ENCODE measurements around the gene PSIP1. TPM values are rescaled to one million over a fixed set of nuclear protein-coding genes. Genes with fewer than 3 reads are reported as not detected.

The PSIP1 gene
- total RNA-seq, 1 experiment from 2014 or later = 70.0 TPM

DNA sequence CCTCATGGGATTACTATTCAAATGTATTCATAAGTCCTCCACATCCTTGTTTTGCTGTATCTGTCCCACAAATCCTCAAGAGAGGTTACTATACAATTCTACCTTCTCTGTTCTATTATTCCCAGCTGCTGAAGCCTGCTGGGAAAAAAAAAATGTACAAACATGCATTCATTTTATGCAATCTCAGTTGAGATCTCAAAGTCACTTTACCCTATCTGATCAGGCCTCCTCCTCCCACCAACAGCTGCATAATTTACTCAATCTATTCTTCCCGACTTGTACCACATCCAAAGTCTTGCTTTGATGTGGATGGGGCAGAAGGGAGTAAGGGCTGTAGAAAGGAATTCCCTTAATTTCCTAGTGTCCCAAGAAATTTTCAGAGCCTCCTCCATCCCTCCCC lies 28.6 kb downstream of the PSIP1 start:
- POLR2A ChIA-PET (ENCODE audit: low non-redundant PET) = no interaction called here
- Histone ChIP-seq H3K36me3 (ENCODE audit: insufficient read depth, low read length, poor library complexity, severe bottlenecking) (peaks cover 16% of the 10 kb centered on the region), H3K27ac (ENCODE audit: low read depth, low read length, poor library complexity, severe bottlenecking) (no peak overlapping the region), H3K4me1 (ENCODE audit: insufficient read depth, low read length, poor library complexity, severe bottlenecking) (no peaks in the 10 kb centered on the region), H3K27me3 (replicated peaks; ENCODE audit: insufficient read depth, low read depth, low read length, poor library complexity) (no peaks in the 10 kb centered on the region), H3K4me3 (ENCODE audit: low read depth, low read length, poor library complexity, severe bottlenecking) (no peak overlapping the region), H3K9me3 (ENCODE audit: low read depth, low read length, poor library complexity, severe bottlenecking) (no peaks in the 10 kb centered on the region)
- DNase-seq (ENCODE audit: low spot score) = no peak
- TF ChIP-seq, protein P1, sequence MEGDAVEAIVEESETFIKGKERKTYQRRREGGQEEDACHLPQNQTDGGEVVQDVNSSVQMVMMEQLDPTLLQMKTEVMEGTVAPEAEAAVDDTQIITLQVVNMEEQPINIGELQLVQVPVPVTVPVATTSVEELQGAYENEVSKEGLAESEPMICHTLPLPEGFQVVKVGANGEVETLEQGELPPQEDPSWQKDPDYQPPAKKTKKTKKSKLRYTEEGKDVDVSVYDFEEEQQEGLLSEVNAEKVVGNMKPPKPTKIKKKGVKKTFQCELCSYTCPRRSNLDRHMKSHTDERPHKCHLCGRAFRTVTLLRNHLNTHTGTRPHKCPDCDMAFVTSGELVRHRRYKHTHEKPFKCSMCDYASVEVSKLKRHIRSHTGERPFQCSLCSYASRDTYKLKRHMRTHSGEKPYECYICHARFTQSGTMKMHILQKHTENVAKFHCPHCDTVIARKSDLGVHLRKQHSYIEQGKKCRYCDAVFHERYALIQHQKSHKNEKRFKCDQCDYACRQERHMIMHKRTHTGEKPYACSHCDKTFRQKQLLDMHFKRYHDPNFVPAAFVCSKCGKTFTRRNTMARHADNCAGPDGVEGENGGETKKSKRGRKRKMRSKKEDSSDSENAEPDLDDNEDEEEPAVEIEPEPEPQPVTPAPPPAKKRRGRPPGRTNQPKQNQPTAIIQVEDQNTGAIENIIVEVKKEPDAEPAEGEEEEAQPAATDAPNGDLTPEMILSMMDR (conservative IDR thresholded peaks at IDR 0.05; ENCODE audit: low read depth, low read length) = no peak
- TF ChIP-seq EZH2 (IDR thresholded peaks at IDR 0.05; ENCODE audit: borderline replicate concordance, low read depth, low read length, poor library complexity, severe bottlenecking) = no peak
- CTCF ChIA-PET = no interaction called here
- intact Hi-C loops (cut with micrococcal nuclease; ENCODE audit: unreplicated experiment) = no loop called here
- BruUV-seq (replicated peaks) = no TSS peak

DNA sequence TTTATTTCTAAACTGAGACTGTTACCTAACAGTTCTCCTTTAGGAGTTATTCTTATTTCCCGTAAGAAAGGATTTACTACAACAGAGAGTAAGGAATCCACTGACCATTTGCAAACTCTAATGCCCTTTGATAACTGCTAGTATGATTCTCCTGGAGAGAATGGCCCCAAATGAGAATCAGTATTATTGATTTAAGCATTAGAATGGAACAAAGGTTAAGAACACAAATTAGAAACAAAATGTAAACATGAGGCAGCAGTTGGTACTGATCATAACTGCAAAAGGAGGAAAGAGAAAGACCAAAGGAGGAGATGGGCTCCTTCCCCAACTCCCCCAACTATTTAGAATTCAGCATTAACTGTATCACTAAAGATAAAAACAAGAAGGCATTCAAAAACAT lies 30.7 kb downstream of the PSIP1 start:
- ChIA-PET POLR2A (ENCODE audit: low non-redundant PET) (no interaction called here), CTCF (no interaction called here)
- BruUV-seq (replicated peaks) = no TSS peak
- H3K4me3 ChIP-seq (ENCODE audit: low read depth, low read length, poor library complexity, severe bottlenecking) = no peak overlapping the region
- no peak for TF ChIP-seq EZH2 (IDR thresholded peaks at IDR 0.05; ENCODE audit: borderline replicate concordance, low read depth, low read length, poor library complexity, severe bottlenecking)
- TF ChIP-seq, protein P1 (conservative IDR thresholded peaks at IDR 0.05; ENCODE audit: low read depth, low read length) = no peak
- intact Hi-C loops (cut with micrococcal nuclease; ENCODE audit: unreplicated experiment) = no loop called here
- no peaks in the 10 kb centered on the region for H3K9me3 ChIP-seq (ENCODE audit: low read depth, low read length, poor library complexity, severe bottlenecking)
- H3K27ac ChIP-seq (ENCODE audit: low read depth, low read length, poor library complexity, severe bottlenecking) = no peak overlapping the region
- no peaks in the 10 kb centered on the region for H3K4me1 ChIP-seq (ENCODE audit: insufficient read depth, low read length, poor library complexity, severe bottlenecking)
- no peaks in the 10 kb centered on the region for H3K27me3 ChIP-seq (replicated peaks; ENCODE audit: insufficient read depth, low read depth, low read length, poor library complexity)
- DNase-seq (ENCODE audit: low spot score) = no peak
- H3K36me3 ChIP-seq (ENCODE audit: insufficient read depth, low read length, poor library complexity, severe bottlenecking) = peaks cover 17% of the 10 kb centered on the region

DNA sequence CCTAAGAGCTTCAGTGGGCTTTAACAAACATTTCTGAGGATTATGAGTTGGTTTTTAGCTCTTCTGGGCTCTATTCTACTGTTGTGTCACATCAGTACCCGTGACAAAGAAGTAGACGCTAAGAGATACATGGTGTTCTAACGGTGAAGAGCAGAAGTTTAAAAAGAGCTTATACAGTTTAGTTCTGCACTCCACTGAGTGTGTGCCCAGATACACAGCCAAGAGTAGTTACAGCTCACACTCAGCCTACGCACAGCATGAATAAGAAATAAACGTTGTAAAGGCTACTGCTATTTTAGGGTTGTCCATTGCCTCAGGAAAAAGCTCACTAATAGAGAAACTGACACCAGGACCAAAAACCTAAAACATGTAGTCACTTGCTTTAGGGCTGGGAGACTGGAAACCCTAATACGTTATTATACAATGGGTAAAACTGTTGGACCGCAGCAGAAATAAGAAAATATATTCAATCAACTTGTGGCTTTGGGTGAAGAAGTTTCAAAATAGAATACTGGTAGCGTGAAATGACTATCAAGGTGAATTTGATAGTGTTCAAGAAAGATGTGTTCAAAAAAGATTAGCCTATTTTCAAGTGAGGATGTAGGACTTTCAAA lies 34.7 kb downstream of the PSIP1 start:
- TF ChIP-seq, protein P1 (conservative IDR thresholded peaks at IDR 0.05; ENCODE audit: low read depth, low read length) = no peak
- no peak for TF ChIP-seq EZH2 (IDR thresholded peaks at IDR 0.05; ENCODE audit: borderline replicate concordance, low read depth, low read length, poor library complexity, severe bottlenecking)
- intact Hi-C loops (cut with micrococcal nuclease; ENCODE audit: unreplicated experiment) = no loop called here

More for the DNA sequence above, 34.7 kb downstream of the PSIP1 start:
- Histone ChIP-seq H3K27ac (ENCODE audit: low read depth, low read length, poor library complexity, severe bottlenecking) (no peak overlapping the region), H3K9me3 (ENCODE audit: low read depth, low read length, poor library complexity, severe bottlenecking) (no peaks in the 10 kb centered on the region), H3K36me3 (ENCODE audit: insufficient read depth, low read length, poor library complexity, severe bottlenecking) (peaks cover 17% of the 10 kb centered on the region), H3K4me1 (ENCODE audit: insufficient read depth, low read length, poor library complexity, severe bottlenecking) (no peaks in the 10 kb centered on the region), H3K27me3 (replicated peaks; ENCODE audit: insufficient read depth, low read depth, low read length, poor library complexity) (no peaks in the 10 kb centered on the region), H3K4me3 (ENCODE audit: low read depth, low read length, poor library complexity, severe bottlenecking) (no peak overlapping the region)
- POLR2A ChIA-PET (ENCODE audit: low non-redundant PET) = no interaction called here
- no TSS peak for BruUV-seq (replicated peaks)
- CTCF ChIA-PET = no interaction called here
- no peak for DNase-seq (ENCODE audit: low spot score)
